Peyer's patch (tissue), 4 donors: ENCODE measurements around the gene FBXL3. TPM values are rescaled to one million over a fixed set of nuclear protein-coding genes. Genes with fewer than 3 reads are reported as not detected.

Experiments used
- DNase-seq, 3 donors: peaks; one replicate each; pipeline ENCODE4 v3.0.0-alpha.2; 2017 to 2019
- H3K27ac ChIP-seq, 4 donors: fragments of 200-600 bp; sonication (generic); one replicate each; pipeline ENCODE4 v1.5.1; 2016 to 2019
- H3K27me3 ChIP-seq, 2 donors: fragments of 200-600 bp; sonication (generic); one replicate each; pipeline ENCODE4 v1.5.1; 2019
- H3K36me3 ChIP-seq, 3 donors: fragments of 200-600 bp; sonication (generic); one replicate each; pipeline ENCODE4 v1.5.1; 2016 to 2019
- H3K4me1 ChIP-seq, 4 donors: fragments of 200-600 bp; sonication (generic); one replicate each; pipeline ENCODE4 v1.5.1; 2016 to 2019
- H3K4me3 ChIP-seq, 4 donors: fragments of 200-600 bp; sonication (generic); 1 replicate in 3 of 4; 2 replicates in 1 of 4; pipeline ENCODE4 v1.5.1; 2016 to 2019; ENCODE audit warnings: mild to moderate bottlenecking in 1 of 4
- H3K9me3 ChIP-seq, 4 donors: fragments of 200-600 bp; sonication (generic); one replicate each; pipeline ENCODE4 v1.5.1; 2016 to 2019; ENCODE audit warnings: mild to moderate bottlenecking in 1 of 4
- CTCF ChIP-seq, 6 experiments: fragments of 450-650 bp in 4 of 6; fragments of 200-600 bp in 2 of 6; sonication (generic) in 1 of 6; IDR thresholded peaks; one replicate each; pipeline ENCODE4 v1.5.1; 2017 to 2019; ENCODE audit warnings: antibody characterized with exemption in 6 of 6, mild to moderate bottlenecking in 3 of 6, moderate library complexity in 1 of 6
- POLR2A ChIP-seq, 2 donors: fragments of 450-650 bp; IDR thresholded peaks; one replicate each; pipeline ENCODE4 v1.5.1; 2017; ENCODE audit warnings: antibody characterized with exemption in 2 of 2, mild to moderate bottlenecking in 2 of 2, moderate library complexity in 2 of 2
- total RNA-seq, 4 donors: library from RNA; depleted of rRNA; stranded (reverse); fragments of >200 nt; gene quantifications; one replicate each; pipeline ENCODE4 v1.1.0, GENCODE V29; 2016

Gene FBXL3
- total RNA-seq, 4 donors from 2014 or later, result 48.7 to 66.2 (median 52.7) TPM

GRCh38 chr13:77036279-77036678 lies 9.3 kb upstream of the FBXL3 start:
- no peak for DNase-seq

GRCh38 chr13:77034881-77035280 lies 7.9 kb upstream of the FBXL3 start:
- H3K27ac ChIP-seq, result no peak overlapping the region

More at GRCh38 chr13:77036279-77036678, 9.3 kb upstream of the FBXL3 start:
- H3K36me3 ChIP-seq, result no peaks in the 10 kb centered on the region
- no peak overlapping the region for H3K27ac ChIP-seq
- TF ChIP-seq CTCF (IDR thresholded peaks at IDR 0.05) (no peak), POLR2A (IDR thresholded peaks at IDR 0.05) (no peak)
- H3K9me3 ChIP-seq, result no peaks in the 10 kb centered on the region
- H3K27me3 ChIP-seq, result no peaks in the 10 kb centered on the region
- H3K4me3 ChIP-seq, result no peak overlapping the region
- no peaks in the 10 kb centered on the region for H3K4me1 ChIP-seq

GRCh38 chr13:77033717-77034302 lies 6.9 kb upstream of the FBXL3 start:
- Histone ChIP-seq H3K36me3 (no peaks in the 10 kb centered on the region), H3K9me3 (no peaks in the 10 kb centered on the region), H3K4me3 (no peak overlapping the region), H3K27ac (no peak overlapping the region), H3K4me1 (no peaks in the 10 kb centered on the region), H3K27me3 (no peaks in the 10 kb centered on the region)
- no peak for TF ChIP-seq POLR2A (IDR thresholded peaks at IDR 0.05)
- TF ChIP-seq CTCF (IDR thresholded peaks at IDR 0.05), result no peak
- no peak for DNase-seq

More at GRCh38 chr13:77034881-77035280, 7.9 kb upstream of the FBXL3 start:
- Histone ChIP-seq H3K4me3 (no peak overlapping the region), H3K4me1 (no peaks in the 10 kb centered on the region), H3K36me3 (no peaks in the 10 kb centered on the region), H3K27me3 (no peaks in the 10 kb centered on the region), H3K9me3 (no peaks in the 10 kb centered on the region)
- no peak for TF ChIP-seq POLR2A (IDR thresholded peaks at IDR 0.05)
- no peak for DNase-seq

GRCh38 chr13:77031656-77032243 lies 4.8 kb upstream of the FBXL3 start:
- no peak for DNase-seq

GRCh38 chr13:77029436-77029835 lies 2.5 kb upstream of the FBXL3 start:
- no peak for DNase-seq
- no peaks in the 10 kb centered on the region for H3K27me3 ChIP-seq

More at GRCh38 chr13:77031656-77032243, 4.8 kb upstream of the FBXL3 start:
- TF ChIP-seq POLR2A (IDR thresholded peaks at IDR 0.05) (no peak), CTCF (IDR thresholded peaks at IDR 0.05) (no peak)
- H3K4me3 ChIP-seq, result no peak overlapping the region
- no peak overlapping the region for H3K27ac ChIP-seq
- no peaks in the 10 kb centered on the region for H3K9me3 ChIP-seq
- H3K27me3 ChIP-seq, result no peaks in the 10 kb centered on the region
- H3K4me1 ChIP-seq, result peaks cover 0 to 10% (median 0%) of the 10 kb centered on the region in 4 donors
- H3K36me3 ChIP-seq, result no peaks in the 10 kb centered on the region

More at GRCh38 chr13:77029436-77029835, 2.5 kb upstream of the FBXL3 start:
- peaks cover 0 to 19% (median 0%) of the 10 kb centered on the region in 4 donors for H3K4me1 ChIP-seq
- no peak overlapping the region for H3K4me3 ChIP-seq
- TF ChIP-seq CTCF (IDR thresholded peaks at IDR 0.05) (no peak), POLR2A (IDR thresholded peaks at IDR 0.05) (no peak)
- no peaks in the 10 kb centered on the region for H3K36me3 ChIP-seq
- no peak overlapping the region for H3K27ac ChIP-seq
- no peaks in the 10 kb centered on the region for H3K9me3 ChIP-seq
